ENCODE results near the gene SEMA4B.

Gene SEMA4B

GRCh38 chr15:90227336-90227735 is 26.2 kb downstream of the SEMA4B start:
- no peak for DNase-seq

GRCh38 chr15:90227816-90228772 is 27.0 kb downstream of the SEMA4B start:
- DNase-seq: no peak

- DNase-seq: no peak
Observed at GRCh38 chr15:90228960-90229359, 27.8 kb downstream of the SEMA4B start.

- no peak for DNase-seq
Observed at GRCh38 chr15:90230071-90230494, 29.0 kb downstream of the SEMA4B start.

GRCh38 chr15:90230610-90231009 is 29.5 kb downstream of the SEMA4B start:
- DNase-seq: no peak

- no peak for DNase-seq
Observed at GRCh38 chr15:90231028-90232017, 30.2 kb downstream of the SEMA4B start.

- no peak for DNase-seq
Observed at GRCh38 chr15:90232196-90232595, 31.1 kb downstream of the SEMA4B start.

GRCh38 chr15:90232941-90233386 is 31.8 kb downstream of the SEMA4B start:
- DNase-seq: no peak

GRCh38 chr15:90233387-90234095 is 32.4 kb downstream of the SEMA4B start, which contains the start of gene CIB1:
CIB1 (minus strand) TSS chr15:90233941; CDS start chr15:90233885, 56 bp downstream.
- peak; percentile 97 for DNase-seq

- no peak for DNase-seq
Observed at GRCh38 chr15:90234096-90234988, 33.2 kb downstream of the SEMA4B start, which contains the start of gene GDPGP1. GDPGP1 (plus strand) TSS chr15:90234209; CDS start chr15:90240909, 6,700 bp downstream.

- no peak for DNase-seq
Observed at GRCh38 chr15:90239371-90239770, 38.2 kb downstream of the SEMA4B start.

GRCh38 chr15:90240856-90241255 is 39.7 kb downstream of the SEMA4B start:
- no peak for DNase-seq

GRCh38 chr15:90241343-90242192 is 40.4 kb downstream of the SEMA4B start:
- DNase-seq: no peak

GRCh38 chr15:90243943-90244639 is 43.0 kb downstream of the SEMA4B start:
- DNase-seq: no peak

GRCh38 chr15:90248789-90249202 is 47.7 kb downstream of the SEMA4B start:
- DNase-seq: no peak

GRCh38 chr15:90249203-90249863 is 48.2 kb downstream of the SEMA4B start, which contains the start of gene TTLL13:
TTLL13 (plus strand) TSS chr15:90249556; CDS start chr15:90250631, 1,075 bp downstream.
- peak; percentile 85 for DNase-seq

GRCh38 chr15:90257776-90258175 is 56.6 kb downstream of the SEMA4B start:
- DNase-seq: no peak

GRCh38 chr15:90259524-90259923 is 58.4 kb downstream of the SEMA4B start:
- DNase-seq: no peak

All from fibroblast of skin of scalp (primary cell).